OCI-LY3 (cell line): Measurements from ENCODE around the gene GAL3ST2.

Source experiments
- CTCF ChIP-seq: fragments of 200-600, 300-600 bp; sonication (generic); IDR thresholded peaks from 2 replicates; pipeline ENCODE4 v1.5.1; 2014; ENCODE audit warnings: antibody characterized with exemption, low read length, low read depth
- EZH2phosphoT487 ChIP-seq: fragments of 200-600 bp; shearing (Covaris generic); IDR thresholded peaks from 2 replicates; pipeline ENCODE4 v1.6.1; 2018; ENCODE audit warnings: antibody characterized with exemption, mixed run types, low read depth

- TF ChIP-seq CTCF = no peak
- no peak for TF ChIP-seq EZH2phosphoT487
These were observed 20.9 kb downstream of the GAL3ST2 start for GRCh38 chr2:241797441-241798080.
